ENCODE results near the gene FEV. TPM values are rescaled to one million over a fixed set of nuclear protein-coding genes. Genes with fewer than 3 reads are reported as not detected.

The FEV gene
- total RNA-seq, 1 donor from 2014 or later: not detected

DNA sequence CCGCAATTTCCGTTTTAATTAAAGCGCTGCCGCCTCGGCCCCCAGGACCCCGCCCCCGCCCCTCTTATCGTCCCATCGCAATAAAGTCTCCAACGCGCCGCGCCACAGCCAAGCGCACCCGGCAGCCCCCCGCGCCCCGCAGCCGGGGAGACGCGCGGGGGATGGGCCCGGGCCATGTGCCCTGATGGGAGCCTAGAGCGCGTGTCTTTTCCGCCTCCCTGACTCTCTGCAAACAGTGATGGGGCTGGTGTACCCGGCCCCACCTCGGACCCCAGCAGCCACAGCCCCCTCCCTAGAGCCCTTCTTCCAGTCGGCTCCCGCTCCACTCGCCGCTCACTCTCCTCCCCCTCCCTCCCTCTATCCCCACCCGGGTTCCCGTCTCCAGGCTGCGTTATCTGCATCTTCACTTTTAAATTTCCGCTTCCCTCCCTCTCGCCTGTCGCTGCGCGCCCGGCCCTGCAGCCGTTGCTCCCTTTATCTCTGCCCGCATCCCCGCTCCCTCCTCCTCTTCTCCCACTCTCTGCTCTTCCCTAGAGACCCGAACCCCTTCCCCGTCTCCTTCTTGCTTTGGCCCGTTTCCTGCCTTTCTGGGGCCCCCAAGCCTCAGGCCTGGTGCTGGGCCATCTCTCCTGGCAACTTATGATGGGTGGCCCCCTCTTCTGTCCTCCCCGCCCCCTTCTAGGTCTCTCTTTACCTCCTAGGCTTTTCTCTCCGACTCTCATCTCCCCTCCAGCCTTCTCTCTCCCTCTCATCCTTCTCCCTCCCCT is 524 bp upstream of the FEV start:
- Mint-ChIP-seq H3K36me3 (ENCODE audit: unreplicated experiment) (no peaks in the 10 kb centered on the region), H3K9me3 (ENCODE audit: unreplicated experiment) (peaks cover 7% of the 10 kb centered on the region), H3K4me3 (ENCODE audit: unreplicated experiment) (peak overlapping the region; percentile 46), H3K4me1 (ENCODE audit: low read depth, unreplicated experiment) (peaks cover 6% of the 10 kb centered on the region), H3K27me3 (ENCODE audit: unreplicated experiment) (peaks cover 47% of the 10 kb centered on the region), H3K27ac (ENCODE audit: unreplicated experiment) (no peak overlapping the region)
- DNase-seq: no peak
- TF ChIP-seq, protein P1, sequence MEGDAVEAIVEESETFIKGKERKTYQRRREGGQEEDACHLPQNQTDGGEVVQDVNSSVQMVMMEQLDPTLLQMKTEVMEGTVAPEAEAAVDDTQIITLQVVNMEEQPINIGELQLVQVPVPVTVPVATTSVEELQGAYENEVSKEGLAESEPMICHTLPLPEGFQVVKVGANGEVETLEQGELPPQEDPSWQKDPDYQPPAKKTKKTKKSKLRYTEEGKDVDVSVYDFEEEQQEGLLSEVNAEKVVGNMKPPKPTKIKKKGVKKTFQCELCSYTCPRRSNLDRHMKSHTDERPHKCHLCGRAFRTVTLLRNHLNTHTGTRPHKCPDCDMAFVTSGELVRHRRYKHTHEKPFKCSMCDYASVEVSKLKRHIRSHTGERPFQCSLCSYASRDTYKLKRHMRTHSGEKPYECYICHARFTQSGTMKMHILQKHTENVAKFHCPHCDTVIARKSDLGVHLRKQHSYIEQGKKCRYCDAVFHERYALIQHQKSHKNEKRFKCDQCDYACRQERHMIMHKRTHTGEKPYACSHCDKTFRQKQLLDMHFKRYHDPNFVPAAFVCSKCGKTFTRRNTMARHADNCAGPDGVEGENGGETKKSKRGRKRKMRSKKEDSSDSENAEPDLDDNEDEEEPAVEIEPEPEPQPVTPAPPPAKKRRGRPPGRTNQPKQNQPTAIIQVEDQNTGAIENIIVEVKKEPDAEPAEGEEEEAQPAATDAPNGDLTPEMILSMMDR (IDR thresholded peaks at IDR 0.05; ENCODE audit: partially characterized antibody, unreplicated experiment): no peak

DNA sequence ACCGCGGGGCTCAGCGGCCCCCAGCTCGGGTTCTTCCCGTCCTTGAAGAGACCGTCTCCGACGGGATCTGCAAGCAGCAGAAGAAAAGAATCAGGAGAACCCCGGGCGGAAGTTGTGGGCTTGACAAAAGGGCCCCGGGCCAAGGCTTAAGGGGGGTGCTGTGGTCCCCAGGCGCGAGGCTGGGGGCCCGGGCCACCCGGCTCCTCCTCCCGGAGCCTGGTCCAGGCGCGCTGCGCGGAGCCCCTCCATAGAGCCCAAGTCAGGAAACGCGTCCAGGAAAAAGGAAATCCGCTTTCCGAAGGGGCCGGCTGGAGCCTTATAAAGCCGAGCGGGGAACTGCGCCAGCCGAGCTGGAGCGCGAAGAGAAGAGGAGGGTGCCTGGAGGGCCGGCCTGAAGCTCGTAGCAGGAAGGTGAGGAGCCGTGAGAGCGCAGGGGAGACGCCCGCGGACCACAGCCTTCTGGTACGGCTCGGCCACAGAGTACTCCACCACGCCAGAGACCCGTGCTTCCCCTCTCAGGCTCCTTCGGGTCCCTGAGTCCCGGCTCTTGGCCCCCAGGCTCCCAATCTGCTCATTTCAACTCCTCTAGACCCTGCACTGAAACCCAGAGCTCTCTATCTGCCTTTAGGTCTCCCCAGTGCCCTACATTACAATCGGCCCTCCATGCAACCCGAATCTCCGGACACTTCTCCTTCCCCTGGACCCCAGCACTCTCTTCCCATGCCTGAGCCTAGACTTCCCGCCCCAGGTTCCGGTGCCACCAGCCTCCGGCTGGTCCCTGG is 554 bp downstream of the FEV start:
- Mint-ChIP-seq H3K36me3 (ENCODE audit: unreplicated experiment) (no peaks in the 10 kb centered on the region), H3K4me1 (ENCODE audit: low read depth, unreplicated experiment) (peaks cover 6% of the 10 kb centered on the region), H3K9me3 (ENCODE audit: unreplicated experiment) (peaks cover 7% of the 10 kb centered on the region), H3K27ac (ENCODE audit: unreplicated experiment) (no peak overlapping the region), H3K4me3 (ENCODE audit: unreplicated experiment) (peak overlapping the region; percentile 84), H3K27me3 (ENCODE audit: unreplicated experiment) (peaks cover 38% of the 10 kb centered on the region)
- TF ChIP-seq, protein P1 (IDR thresholded peaks at IDR 0.05; ENCODE audit: partially characterized antibody, unreplicated experiment): no peak
- peak; percentile 47 for DNase-seq

DNA sequence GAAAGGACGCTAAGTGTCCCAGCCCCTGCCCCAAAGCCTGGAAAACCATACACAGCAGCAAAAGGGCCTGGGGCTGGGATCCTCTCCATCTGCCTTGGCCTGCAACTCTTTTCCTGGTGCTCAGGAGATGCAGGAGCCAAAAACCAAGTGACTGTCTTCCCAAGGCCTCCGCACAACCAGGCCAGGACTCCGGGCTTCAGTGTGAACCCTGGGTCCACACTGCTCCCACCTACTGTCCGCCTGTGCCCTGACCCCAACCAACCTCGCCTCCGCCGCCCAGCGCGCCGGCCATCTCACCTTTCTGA is 1.1 kb downstream of the FEV start:
- TF ChIP-seq, protein P1 (IDR thresholded peaks at IDR 0.05; ENCODE audit: partially characterized antibody, unreplicated experiment): no peak
- Mint-ChIP-seq H3K4me3 (ENCODE audit: unreplicated experiment) (no peak overlapping the region), H3K27me3 (ENCODE audit: unreplicated experiment) (peaks cover 35% of the 10 kb centered on the region), H3K9me3 (ENCODE audit: unreplicated experiment) (peaks cover 7% of the 10 kb centered on the region), H3K27ac (ENCODE audit: unreplicated experiment) (no peak overlapping the region), H3K36me3 (ENCODE audit: unreplicated experiment) (no peaks in the 10 kb centered on the region), H3K4me1 (ENCODE audit: low read depth, unreplicated experiment) (peaks cover 6% of the 10 kb centered on the region)
- no peak for DNase-seq

DNA sequence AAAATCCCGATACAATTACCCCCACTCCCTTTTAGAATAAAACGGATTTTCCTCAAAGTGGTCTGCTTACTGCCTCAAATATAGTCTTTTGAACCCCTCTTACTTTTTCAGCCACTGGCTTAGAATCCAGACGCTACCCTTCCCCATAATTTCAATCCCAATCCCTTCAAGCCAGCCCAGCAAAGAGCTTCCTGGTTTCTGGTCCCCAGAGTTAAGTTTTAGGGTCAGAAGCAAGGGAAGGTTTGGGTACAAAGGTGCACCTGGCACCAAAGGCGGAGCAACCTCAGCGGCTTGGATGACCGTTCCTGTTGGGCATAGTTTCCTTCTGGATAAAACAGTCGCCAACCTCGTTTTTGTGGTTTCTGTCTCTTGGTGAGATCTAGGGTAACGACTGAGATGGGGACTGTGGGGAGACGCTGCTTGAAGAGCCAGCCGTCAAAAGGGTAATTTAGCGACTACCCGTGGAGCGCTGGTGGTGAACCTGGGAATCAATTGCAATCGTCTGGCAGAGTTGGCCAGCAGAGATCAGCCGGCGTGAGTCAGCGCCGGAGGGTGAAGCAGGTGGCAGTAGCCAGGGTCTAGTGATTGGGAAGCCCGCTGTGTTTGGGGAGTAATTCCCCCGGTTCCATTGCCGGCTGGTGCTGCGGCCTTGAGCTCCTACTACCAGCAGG is 1.6 kb downstream of the FEV start:
- peak overlapping the region; percentile 55 for H3K4me3 Mint-ChIP-seq (ENCODE audit: unreplicated experiment)
- H3K9me3 Mint-ChIP-seq (ENCODE audit: unreplicated experiment): peaks cover 7% of the 10 kb centered on the region
- peaks cover 34% of the 10 kb centered on the region for H3K27me3 Mint-ChIP-seq (ENCODE audit: unreplicated experiment)
- TF ChIP-seq, protein P1 (IDR thresholded peaks at IDR 0.05; ENCODE audit: partially characterized antibody, unreplicated experiment): no peak
- peaks cover 6% of the 10 kb centered on the region for H3K4me1 Mint-ChIP-seq (ENCODE audit: low read depth, unreplicated experiment)
- no peaks in the 10 kb centered on the region for H3K36me3 Mint-ChIP-seq (ENCODE audit: unreplicated experiment)
- DNase-seq: no peak
- H3K27ac Mint-ChIP-seq (ENCODE audit: unreplicated experiment): no peak overlapping the region
